WI38 (cell line): ENCODE measurements around the gene TNRC18.

ENCODE experiments used
- H3K4me3 ChIP-seq: 2 replicates; pipeline ENCODE4 v1.5.1; 2011; ENCODE audit warnings: low read depth, mild to moderate bottlenecking, control low read depth, low read length
- CTCF ChIP-seq: IDR thresholded peaks from 2 replicates; pipeline ENCODE4 v1.5.1; 2012; ENCODE audit warnings: low read depth, mild to moderate bottlenecking, control low read depth, low read length

The TNRC18 gene

DNA sequence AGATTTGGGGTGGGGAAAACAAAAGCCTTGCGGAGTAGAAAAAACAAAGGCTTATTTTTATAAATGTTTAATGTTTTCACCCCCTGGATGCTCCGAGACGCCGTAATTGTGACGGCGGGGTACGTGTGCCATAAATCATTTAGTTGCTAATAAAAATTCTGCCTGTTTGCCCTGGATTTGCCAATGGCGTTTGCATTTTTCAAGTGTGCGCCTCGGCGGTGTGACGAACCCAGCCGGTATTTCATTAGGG is 2.5 kb upstream of the TNRC18 start:
- H3K4me3 ChIP-seq, result peak overlapping the region; percentile 77
- TF ChIP-seq CTCF, result no peak

GRCh38 chr7:5425507-5426225 is 2.0 kb upstream of the TNRC18 start:
- TF ChIP-seq CTCF, result no peak
- H3K4me3 ChIP-seq, result peak overlapping the region; percentile 77

DNA sequence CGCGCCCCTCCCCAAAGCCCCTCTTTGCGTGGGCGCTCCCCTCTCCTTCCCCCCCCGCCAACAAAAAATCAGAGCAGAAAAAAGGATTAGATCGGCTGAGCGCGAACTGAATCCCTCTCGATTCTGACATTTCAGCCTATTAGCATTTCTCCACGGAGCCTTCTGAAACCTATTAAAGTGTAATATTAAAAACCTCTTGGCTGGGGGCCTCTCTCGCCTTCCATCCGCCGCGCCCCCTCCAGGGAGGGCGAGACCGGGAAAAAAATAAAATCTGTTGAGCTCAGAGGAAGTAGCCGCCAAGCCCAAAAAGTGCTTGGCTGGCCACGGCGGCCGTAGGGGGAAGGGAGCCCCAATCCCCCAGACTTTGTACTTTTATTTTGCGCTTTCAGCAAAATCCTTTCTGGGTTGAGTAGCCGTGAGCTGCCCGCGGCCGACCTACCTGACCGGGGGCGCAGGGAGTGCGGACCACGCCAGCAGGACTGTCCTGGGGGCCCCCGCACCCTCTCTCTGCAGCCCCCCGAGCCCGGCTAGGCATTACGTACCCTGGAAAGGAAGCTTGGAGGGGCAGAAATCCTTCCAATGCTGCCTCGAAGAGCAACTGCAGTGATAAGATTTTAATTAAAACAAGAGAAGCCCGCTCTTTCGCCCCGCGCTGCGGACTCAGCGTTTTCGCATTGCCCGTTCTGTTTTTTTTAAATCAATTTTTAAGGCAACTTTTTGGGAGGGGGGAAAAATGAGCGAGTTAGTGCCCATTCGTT is 1.3 kb upstream of the TNRC18 start:
- no peak for TF ChIP-seq CTCF

GRCh38 chr7:5423976-5424748 is 528 bp upstream of the TNRC18 start:
- peak overlapping the region; percentile 77 for H3K4me3 ChIP-seq
- no peak for TF ChIP-seq CTCF

More for the DNA sequence above, 1.3 kb upstream of the TNRC18 start:
- peak overlapping the region; percentile 77 for H3K4me3 ChIP-seq

GRCh38 chr7:5422396-5423305 is 983 bp downstream of the TNRC18 start:
- no peak for TF ChIP-seq CTCF
- H3K4me3 ChIP-seq, result peak overlapping the region; percentile 92

GRCh38 chr7:5421714-5422395 is 1.8 kb downstream of the TNRC18 start:
- no peak for TF ChIP-seq CTCF
- H3K4me3 ChIP-seq, result peak overlapping the region; percentile 92
